ENCODE data around the gene SCN1B.

The SCN1B gene

GRCh38 chr19:35052599-35053190, 22.4 kb downstream of the SCN1B start:
- no peak overlapping the region for H3K27ac ChIP-seq
- TF ChIP-seq, protein P1, sequence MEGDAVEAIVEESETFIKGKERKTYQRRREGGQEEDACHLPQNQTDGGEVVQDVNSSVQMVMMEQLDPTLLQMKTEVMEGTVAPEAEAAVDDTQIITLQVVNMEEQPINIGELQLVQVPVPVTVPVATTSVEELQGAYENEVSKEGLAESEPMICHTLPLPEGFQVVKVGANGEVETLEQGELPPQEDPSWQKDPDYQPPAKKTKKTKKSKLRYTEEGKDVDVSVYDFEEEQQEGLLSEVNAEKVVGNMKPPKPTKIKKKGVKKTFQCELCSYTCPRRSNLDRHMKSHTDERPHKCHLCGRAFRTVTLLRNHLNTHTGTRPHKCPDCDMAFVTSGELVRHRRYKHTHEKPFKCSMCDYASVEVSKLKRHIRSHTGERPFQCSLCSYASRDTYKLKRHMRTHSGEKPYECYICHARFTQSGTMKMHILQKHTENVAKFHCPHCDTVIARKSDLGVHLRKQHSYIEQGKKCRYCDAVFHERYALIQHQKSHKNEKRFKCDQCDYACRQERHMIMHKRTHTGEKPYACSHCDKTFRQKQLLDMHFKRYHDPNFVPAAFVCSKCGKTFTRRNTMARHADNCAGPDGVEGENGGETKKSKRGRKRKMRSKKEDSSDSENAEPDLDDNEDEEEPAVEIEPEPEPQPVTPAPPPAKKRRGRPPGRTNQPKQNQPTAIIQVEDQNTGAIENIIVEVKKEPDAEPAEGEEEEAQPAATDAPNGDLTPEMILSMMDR (conservative IDR thresholded peaks at IDR 0.05), result no peak

DNA sequence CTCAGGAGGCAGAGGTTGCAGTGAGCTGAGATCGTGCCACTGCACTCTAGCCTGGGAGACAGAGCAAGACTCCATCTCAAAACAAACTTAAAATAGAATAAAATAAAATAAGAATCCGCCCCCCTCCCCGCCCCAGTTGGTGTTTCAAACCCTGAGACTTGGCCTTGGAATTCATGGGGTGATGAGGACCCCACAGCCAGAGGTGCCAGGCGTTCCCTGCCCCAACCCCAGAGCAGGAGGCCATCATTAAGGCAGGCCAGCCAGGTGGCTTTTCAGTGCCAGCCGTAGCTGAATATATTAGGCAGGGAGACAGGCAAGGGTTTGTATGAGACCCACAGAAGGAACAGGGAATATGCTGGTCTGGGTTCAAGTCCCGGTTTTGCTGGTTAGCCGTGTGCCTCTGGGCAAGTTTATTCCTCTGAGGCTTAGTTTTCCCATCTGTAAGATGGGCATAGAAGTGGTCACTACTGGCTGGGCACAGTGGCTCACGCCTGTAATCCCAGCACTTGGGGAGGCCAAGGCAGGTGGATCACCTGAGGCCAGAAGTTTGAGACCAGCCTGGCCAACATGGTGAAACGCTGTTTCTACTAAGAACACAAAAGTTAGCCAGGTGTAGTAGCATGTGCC, 23.5 kb downstream of the SCN1B start:
- no peak overlapping the region for H3K27ac ChIP-seq
- TF ChIP-seq, protein P1 (conservative IDR thresholded peaks at IDR 0.05), result no peak

DNA sequence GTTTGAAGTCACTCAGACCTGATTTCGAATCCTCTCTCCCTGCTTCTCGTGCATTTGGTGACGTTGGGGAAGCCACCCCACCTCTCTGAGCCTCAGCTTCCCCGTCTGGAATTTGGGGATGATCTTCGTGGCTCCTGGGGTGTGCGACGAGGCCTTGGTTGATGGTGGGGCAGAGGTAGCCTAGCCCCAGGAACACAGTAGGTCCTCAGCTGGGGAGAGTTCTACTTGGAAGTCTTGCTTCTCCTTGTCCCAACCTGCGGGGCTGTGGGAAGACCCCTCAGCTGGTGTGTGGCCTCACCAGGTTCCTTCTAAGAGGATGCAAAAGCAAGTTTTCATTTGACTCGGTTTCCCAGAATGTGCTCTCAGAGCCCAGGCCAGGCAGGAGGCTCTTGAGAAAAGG, 24.4 kb downstream of the SCN1B start:
- TF ChIP-seq, protein P1 (conservative IDR thresholded peaks at IDR 0.05), result no peak
- no peak overlapping the region for H3K27ac ChIP-seq

DNA sequence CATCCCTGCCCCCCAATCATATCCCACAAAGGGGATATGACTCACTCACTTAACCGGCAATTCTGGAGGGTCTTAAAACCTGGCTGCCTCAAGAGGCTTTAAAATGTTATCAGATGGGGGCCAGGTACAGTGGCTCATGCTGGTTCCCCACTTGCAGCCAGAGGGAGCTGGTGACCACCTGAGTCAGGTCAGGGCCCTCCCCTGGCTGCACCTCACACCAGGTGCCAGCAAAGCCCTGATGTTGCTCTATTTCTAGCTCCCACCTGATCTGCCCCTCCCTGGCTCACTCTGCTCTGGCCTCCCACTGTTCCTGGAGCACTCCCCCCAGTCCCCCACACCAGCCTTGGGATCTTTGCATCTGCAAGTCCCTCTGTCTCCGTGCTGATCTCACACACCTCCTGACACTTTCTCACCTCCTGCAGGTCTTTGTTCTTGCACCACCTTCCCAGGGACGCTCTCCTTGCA, 25.5 kb downstream of the SCN1B start:
- no peak overlapping the region for H3K27ac ChIP-seq
- TF ChIP-seq, protein P1 (conservative IDR thresholded peaks at IDR 0.05), result peak; percentile 60

DNA sequence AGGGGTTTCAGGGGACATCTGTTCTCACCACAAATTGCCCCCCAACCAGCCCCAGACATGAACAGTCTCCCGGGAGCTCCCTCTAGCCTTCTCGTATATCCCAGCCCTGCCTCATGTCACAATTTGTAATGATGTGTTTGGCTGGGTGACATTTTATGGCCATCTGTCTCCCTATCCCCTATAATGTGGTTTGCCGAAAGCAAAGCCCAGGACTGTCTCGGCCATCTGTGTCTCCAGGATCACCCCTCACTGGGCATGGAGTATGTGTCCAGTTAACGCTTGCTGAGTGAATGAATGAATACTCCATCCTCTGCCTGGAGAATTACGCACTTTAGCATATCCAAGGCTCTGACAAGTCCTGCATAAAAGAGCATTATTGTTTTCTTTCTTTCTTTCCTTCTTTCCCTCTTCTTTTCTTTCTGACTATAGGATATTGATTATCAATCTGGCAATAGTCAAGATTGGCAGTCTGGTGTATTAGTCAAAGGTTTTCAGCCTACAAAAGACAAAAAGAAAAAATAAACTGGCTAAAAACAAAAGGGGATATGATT, 26.3 kb downstream of the SCN1B start:
- no peak overlapping the region for H3K27ac ChIP-seq
- TF ChIP-seq, protein P1 (conservative IDR thresholded peaks at IDR 0.05), result no peak

DNA sequence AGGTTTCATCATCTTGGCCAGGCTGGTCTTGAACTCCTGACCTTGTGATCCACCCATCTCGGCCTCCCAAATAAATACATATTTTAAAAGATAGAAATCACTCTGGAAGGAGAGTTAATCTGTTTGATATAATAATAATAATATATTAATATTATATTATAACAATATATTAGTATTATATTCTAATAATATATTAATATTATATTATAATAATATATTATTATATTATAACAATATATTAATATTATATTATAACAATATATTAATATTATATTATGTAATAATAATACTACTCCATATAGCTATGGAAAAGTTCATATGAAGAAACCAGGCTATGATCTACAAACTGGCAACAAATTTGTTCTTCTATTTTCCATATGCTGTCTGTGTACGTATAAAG, 28.1 kb downstream of the SCN1B start:
- no peak overlapping the region for H3K27ac ChIP-seq
- TF ChIP-seq, protein P1 (conservative IDR thresholded peaks at IDR 0.05), result no peak

DNA sequence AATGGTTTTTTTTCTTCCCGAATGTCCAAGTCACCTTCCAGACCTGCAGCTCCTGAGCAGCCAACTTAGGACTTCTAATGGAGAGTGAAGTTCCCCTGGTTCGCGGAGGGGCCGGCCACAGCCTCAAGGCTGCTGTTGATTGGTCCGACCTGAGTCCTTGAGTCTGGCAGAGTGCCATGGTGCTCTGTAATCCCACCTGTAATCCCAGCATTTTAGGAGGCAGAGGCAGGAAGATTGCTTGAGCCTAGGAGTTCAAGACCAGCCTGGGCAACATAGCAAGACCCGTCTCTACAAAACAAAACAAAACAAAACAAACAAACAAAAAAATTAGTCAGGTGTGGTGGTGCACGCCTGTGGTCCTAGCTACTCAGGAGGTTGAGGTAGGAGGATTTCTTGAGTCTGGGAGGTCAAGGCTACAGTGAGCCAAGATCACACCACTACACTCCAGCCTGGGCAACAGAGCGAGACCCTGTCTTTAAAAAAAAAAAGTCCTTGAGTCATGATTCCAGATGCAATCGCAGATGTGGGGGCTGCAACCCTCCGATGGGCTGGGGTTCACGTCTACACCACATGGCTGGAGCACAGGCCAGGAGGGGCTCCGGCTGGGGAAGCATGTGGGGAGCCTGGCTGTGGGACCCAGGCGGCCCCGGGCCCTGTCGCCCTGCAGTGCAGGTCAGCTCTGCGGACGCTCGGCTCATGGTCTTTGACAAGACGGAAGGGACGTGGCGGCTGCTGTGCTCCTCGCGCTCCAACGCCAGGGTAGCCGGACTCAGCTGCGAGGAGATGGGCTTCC, 28.9 kb downstream of the SCN1B start:
- H3K27ac ChIP-seq, result no peak overlapping the region
- TF ChIP-seq, protein P1 (conservative IDR thresholded peaks at IDR 0.05), result no peak

All from VCaP (cell line).